Kidney epithelial cell (primary cell): ENCODE data around the gene S100A9. TPM values are rescaled to one million over a fixed set of nuclear protein-coding genes. Genes with fewer than 3 reads are reported as not detected.
"Not testable (repeated sequence)": the region's sequence is repeated elsewhere in the genome, so short reads cannot be mapped to it uniquely, and the experiment has no call there.

ENCODE experiments used
- DNase-seq: peaks from one replicate; pipeline ENCODE4 v3.0.0-alpha.2; 2010; ENCODE audit warnings: low read depth
- H3K27me3 ChIP-seq: 2 replicates; pipeline ENCODE4 v1.6.0; 2011; ENCODE audit warnings: low read length; ENCODE audit not compliant: control insufficient read depth, insufficient read depth
- H3K36me3 ChIP-seq: 2 replicates; pipeline ENCODE4 v1.5.1; 2011; ENCODE audit warnings: low read length; ENCODE audit not compliant: control insufficient read depth, insufficient read depth
- H3K4me3 ChIP-seq: 2 replicates; pipeline ENCODE4 v1.5.1; 2011; ENCODE audit warnings: low read depth, mild to moderate bottlenecking, control low read depth, low read length
- total RNA-seq: library from RNA; depleted of rRNA; stranded (reverse); fragments of >200 nt; gene quantifications from 2 replicates; pipeline ENCODE4 v1.2.3, GENCODE V29; 2015
- TF ChIP-seq, protein P1 (sequence below): IDR thresholded peaks from 2 replicates; pipeline ENCODE4 v1.5.1; 2011; ENCODE audit warnings: mild to moderate bottlenecking, moderate library complexity, low read length, control low read depth, inconsistent platforms; ENCODE audit not compliant: insufficient read depth, poor library complexity, severe bottlenecking

The S100A9 gene
- 35.3 and 55.9 TPM in 2 replicates for total RNA-seq

GRCh38 chr1:153357853-153358690 lies at the start of gene S100A9:
Gene S100A9 (plus strand): TSS chr1:153357854. CDS start chr1:153358284, 430 bp downstream.
- DNase-seq, result no peak
- no peak within 1 kb of the TSS for H3K4me3 ChIP-seq
- TF ChIP-seq, protein P1, sequence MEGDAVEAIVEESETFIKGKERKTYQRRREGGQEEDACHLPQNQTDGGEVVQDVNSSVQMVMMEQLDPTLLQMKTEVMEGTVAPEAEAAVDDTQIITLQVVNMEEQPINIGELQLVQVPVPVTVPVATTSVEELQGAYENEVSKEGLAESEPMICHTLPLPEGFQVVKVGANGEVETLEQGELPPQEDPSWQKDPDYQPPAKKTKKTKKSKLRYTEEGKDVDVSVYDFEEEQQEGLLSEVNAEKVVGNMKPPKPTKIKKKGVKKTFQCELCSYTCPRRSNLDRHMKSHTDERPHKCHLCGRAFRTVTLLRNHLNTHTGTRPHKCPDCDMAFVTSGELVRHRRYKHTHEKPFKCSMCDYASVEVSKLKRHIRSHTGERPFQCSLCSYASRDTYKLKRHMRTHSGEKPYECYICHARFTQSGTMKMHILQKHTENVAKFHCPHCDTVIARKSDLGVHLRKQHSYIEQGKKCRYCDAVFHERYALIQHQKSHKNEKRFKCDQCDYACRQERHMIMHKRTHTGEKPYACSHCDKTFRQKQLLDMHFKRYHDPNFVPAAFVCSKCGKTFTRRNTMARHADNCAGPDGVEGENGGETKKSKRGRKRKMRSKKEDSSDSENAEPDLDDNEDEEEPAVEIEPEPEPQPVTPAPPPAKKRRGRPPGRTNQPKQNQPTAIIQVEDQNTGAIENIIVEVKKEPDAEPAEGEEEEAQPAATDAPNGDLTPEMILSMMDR, result no peak
- no peaks in the 10 kb centered on the region for H3K27me3 ChIP-seq
- no peaks in the 10 kb centered on the region for H3K36me3 ChIP-seq

DNA sequence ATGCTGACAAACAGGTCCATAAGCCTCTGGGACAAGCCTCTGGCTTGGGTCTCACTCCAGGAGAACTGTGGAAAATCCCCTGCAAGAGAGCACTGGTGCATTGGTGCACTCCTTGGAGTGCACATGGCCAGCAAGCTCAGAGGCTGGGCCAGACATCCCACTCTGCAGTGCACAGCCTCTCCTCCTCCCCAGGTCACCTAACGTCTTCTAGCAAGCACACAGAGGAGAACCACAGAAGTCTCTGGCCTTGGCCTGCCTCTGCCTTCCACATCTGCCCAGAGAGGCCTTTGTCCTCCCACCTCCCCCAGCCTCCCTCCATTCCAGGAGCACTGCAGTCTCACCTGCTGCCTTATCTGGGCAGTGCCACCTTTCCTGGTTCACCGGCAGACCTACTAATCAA lies 49.1 kb upstream of the S100A9 start:
- Histone ChIP-seq H3K36me3 (no peaks in the 10 kb centered on the region), H3K27me3 (no peaks in the 10 kb centered on the region), H3K4me3 (no peak overlapping the region)
- DNase-seq, result no peak
- TF ChIP-seq, protein P1, result no peak

DNA sequence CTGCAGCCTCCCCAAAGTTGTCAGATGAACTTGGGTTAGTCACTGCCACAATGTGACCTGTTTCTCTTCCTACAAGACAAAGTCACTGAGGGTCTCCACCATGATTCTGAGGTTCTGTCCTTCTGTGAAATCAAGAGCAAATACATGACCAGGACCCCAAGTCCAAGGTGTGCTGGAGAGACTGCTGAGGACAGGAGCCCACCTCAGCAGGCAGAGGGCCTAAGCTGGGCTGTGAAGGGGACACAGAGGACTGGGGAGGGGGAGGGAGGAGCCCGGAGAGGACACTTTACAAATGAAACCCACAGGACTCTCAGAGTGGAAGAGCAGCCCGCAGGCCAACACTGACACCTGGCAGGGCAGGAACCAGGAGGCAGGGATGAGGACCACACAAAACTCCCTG lies 48.2 kb upstream of the S100A9 start:
- H3K4me3 ChIP-seq, result no peak overlapping the region
- H3K36me3 ChIP-seq, result no peaks in the 10 kb centered on the region
- DNase-seq, result no peak
- H3K27me3 ChIP-seq, result no peaks in the 10 kb centered on the region
- TF ChIP-seq, protein P1, result no peak

DNA sequence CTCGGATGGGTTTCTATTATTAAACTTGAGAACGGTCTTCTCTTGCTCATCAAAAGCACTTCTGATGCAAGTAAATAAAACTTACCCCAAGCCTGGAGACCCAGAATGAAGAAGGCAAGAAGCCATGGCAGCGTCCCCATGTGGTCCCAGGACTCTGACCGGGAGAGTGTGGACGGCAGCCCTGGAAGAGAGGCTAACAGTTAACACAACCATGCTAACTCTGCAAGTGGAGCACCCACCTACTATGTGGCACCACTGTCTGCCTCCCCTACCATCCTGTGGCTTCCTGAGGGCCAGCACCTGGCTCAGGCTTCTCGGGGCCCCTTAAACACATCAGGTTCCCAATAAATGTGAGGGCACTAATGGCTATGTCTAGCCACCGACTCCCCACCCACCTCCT lies 47.1 kb upstream of the S100A9 start:
- no peaks in the 10 kb centered on the region for H3K27me3 ChIP-seq
- no peak for DNase-seq
- TF ChIP-seq, protein P1, result no peak
- no peaks in the 10 kb centered on the region for H3K36me3 ChIP-seq
- H3K4me3 ChIP-seq, result no peak overlapping the region

DNA sequence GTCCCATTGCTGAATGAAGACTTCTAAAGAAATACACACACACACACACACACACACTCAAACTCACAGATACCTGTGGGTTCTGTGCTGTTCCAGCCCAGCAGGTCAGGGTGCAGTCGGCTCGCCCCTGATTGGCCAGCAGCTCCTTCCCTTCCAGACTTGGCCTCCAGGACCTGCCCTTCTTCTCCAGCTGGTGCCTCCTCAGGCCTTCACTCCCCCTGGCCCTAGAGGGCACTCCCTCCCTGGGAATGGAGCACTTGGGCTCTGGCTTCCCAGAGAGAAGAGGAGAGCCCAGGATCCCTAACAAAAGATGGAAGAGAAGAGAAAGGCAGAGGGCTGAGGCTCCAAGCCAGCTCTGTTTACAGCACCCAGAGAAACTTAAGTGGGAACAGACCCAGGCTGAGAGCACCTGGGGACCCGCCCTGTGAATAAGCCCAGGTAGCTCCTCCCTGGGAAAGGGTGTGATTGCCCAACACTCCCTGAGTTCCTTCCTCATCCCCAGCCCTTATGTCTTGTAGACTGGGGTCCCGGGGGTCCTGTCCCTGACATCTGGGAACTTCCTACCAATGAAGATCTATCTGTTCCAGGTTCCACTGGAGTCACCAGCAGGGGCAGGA lies 45.0 kb upstream of the S100A9 start, which contains the start of gene PGLYRP3:
TSS of gene PGLYRP3 (minus strand) at position 383 of the 617 bp plus-strand sequence. CDS start 2,287 bp downstream, outside the sequence.
- H3K4me3 ChIP-seq, result no peak within 1 kb of the TSS
- no peaks in the 10 kb centered on the region for H3K36me3 ChIP-seq
- no peaks in the 10 kb centered on the region for H3K27me3 ChIP-seq
- TF ChIP-seq, protein P1, result no peak
- no peak for DNase-seq

DNA sequence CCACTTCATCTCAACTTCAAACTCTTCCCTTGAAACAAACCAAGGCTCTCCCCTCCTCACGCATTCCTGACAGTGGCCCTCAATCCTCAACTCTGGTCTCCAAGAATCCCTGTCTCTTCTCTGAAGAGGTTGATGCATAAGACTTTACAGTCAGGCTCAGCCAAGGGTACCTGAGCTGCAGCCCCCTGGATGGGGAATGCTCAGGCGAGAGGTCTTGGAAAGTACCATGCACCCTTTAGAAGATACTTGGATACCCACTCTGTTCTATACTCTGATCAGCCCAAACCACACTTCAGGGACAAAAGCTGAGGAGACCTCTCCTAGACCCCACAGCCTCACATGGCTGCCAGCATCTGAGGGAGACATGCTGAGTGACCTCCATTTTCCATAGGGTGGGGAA lies 44.4 kb upstream of the S100A9 start:
- DNase-seq, result no peak
- Histone ChIP-seq H3K36me3 (no peaks in the 10 kb centered on the region), H3K4me3 (no peak overlapping the region), H3K27me3 (no peaks in the 10 kb centered on the region)
- TF ChIP-seq, protein P1, result no peak

DNA sequence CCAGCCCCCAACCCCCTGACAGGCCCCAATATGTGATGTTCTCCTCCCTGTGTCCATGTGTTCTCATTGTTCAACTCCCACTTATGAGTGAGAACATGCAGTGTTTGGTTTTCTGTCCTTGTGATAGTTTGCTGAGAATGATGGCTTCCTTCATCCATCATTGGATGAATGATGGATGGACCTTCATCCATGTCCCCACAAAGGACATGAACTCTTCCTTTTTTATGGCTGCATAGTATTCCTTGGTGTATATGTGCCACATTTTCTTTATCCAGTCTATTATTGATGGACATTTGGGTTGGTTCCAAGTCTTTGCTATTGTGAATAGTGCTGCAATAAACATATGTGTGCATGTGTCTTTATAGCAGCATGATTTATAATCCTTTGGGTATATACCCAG lies 43.3 kb upstream of the S100A9 start:
- H3K27me3 ChIP-seq, H3K4me3 ChIP-seq, H3K36me3 ChIP-seq, DNase-seq: not testable (repeated sequence)

DNA sequence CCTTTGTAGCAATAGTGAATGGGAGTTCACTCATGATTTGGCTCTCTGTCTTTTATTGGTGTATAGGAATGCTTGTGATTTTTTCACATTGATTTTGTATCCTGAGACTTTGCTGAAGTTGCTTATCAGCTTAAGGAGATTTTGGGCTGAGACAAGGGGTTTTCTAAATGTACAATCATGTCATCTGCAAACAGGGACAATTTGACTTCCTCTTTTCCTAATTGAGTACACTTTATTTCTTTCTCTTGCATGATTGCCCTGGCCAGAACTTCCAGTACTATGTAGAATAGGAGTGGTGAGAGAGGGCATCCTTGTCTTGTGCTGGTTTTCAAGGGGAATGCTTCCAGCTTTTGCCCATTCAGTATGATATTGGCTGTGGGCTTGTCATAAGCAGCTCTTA lies 41.6 kb upstream of the S100A9 start:
- DNase-seq, H3K36me3 ChIP-seq, H3K27me3 ChIP-seq, H3K4me3 ChIP-seq: not testable (repeated sequence)
